ENCODE measurements around the gene MARK3.

Gene MARK3

GRCh38 chr14:103367995-103368394, 17.2 kb upstream of the MARK3 start:
- DNase-seq = no peak

- no peak for DNase-seq
Observed at GRCh38 chr14:103370087-103370486, 15.1 kb upstream of the MARK3 start.

- no peak for DNase-seq
Observed at GRCh38 chr14:103372017-103372416, 13.2 kb upstream of the MARK3 start.

- peak in 1 of 2 donors; percentile 18 for DNase-seq
Observed at GRCh38 chr14:103372552-103373304, 12.5 kb upstream of the MARK3 start.

GRCh38 chr14:103374121-103374520, 11.1 kb upstream of the MARK3 start:
- no peak for DNase-seq

- DNase-seq = no peak
Observed at GRCh38 chr14:103377522-103378037, 7.6 kb upstream of the MARK3 start.

- no peak for DNase-seq
Observed at GRCh38 chr14:103378038-103378854, 7.0 kb upstream of the MARK3 start.

- no peak for DNase-seq
Observed at GRCh38 chr14:103380719-103381377, 4.4 kb upstream of the MARK3 start.

- DNase-seq = no peak
Observed at GRCh38 chr14:103382376-103382775, 2.8 kb upstream of the MARK3 start.

GRCh38 chr14:103384450-103385151, 614 bp upstream of the MARK3 start:
- no peak for DNase-seq

- DNase-seq = peak; percentile 18 to 26
Observed at GRCh38 chr14:103385929-103386712, 906 bp downstream of the MARK3 start.

- DNase-seq = no peak
Observed at GRCh38 chr14:103386713-103387329, 1.6 kb downstream of the MARK3 start.

GRCh38 chr14:103388664-103389063, 3.4 kb downstream of the MARK3 start:
- no peak for DNase-seq

- DNase-seq = no peak
Observed at GRCh38 chr14:103390605-103391004, 5.4 kb downstream of the MARK3 start.

GRCh38 chr14:103391048-103391447, 5.8 kb downstream of the MARK3 start:
- no peak for DNase-seq

GRCh38 chr14:103392106-103392505, 6.9 kb downstream of the MARK3 start:
- no peak for DNase-seq

GRCh38 chr14:103392572-103392971, 7.4 kb downstream of the MARK3 start:
- no peak for DNase-seq

- DNase-seq = no peak
Observed at GRCh38 chr14:103393070-103393469, 7.9 kb downstream of the MARK3 start.

- DNase-seq = no peak
Observed at GRCh38 chr14:103393676-103394626, 8.7 kb downstream of the MARK3 start.

- DNase-seq = no peak
Observed at GRCh38 chr14:103395244-103395643, 10.0 kb downstream of the MARK3 start.

Data from stimulated activated CD4-positive, alpha-beta T cell treated with anti-CD3 and anti-CD28 coated beads, Interleukin-2, amount 100 ng/mL, for 48 hours (primary cell).